Measurements from ENCODE around the gene ZNF784. TPM values are rescaled to one million over a fixed set of nuclear protein-coding genes. Genes with fewer than 3 reads are reported as not detected.

Gene ZNF784
- polyA plus RNA-seq, 2 of the 4 experiments (the other 2 are of a cell fraction) = 3.5 to 6.6 TPM

- no peak overlapping the region for H3K27ac ChIP-seq
- H3K4me2 ChIP-seq = no peak overlapping the region
- no peak for FAIRE-seq
- CTCF ChIA-PET = interaction anchor here (1.2 to 16.7 kb wide), 5 partner anchors 10 to 194 kb away, joined by 3 to 348 read pairs (median 13); partner anchors contain the start of gene ZNF784
- no peak for TF ChIP-seq NFE2L2 (conservative IDR thresholded peaks at IDR 0.05; ENCODE audit: low read length)
- TF ChIP-seq MAFK (IDR thresholded peaks at IDR 0.05; ENCODE audit: partially characterized antibody) = peak; percentile 32
- peaks cover 2% of the 10 kb centered on the region; the same call in 1 of the 3 replicates for H3K4me1 ChIP-seq
- H3K4me3 ChIP-seq = no peak overlapping the region
- no peak for ATAC-seq
- 80% methylated on average over 3 of the region's 3 CpGs for WGBS (ENCODE audit: missing lambda C conversion rate)
- H3K9me3 ChIP-seq = no peaks in the 10 kb centered on the region
- POLR2A ChIA-PET = interaction anchor here (1.3 kb wide), 1 partner anchor 12 kb away, joined by 4 read pairs; the partner anchor contains the start of gene ZNF784
- no peak for DNase-seq (ENCODE audit: low read depth in 1 of 2, low spot score in 1 of 2)
Measured at GRCh38 chr19:55611983-55612645, 12.3 kb downstream of the ZNF784 start.

- ChIA-PET CTCF (interaction anchor here (0.6 to 16.7 kb wide), 7 partner anchors 11 to 193 kb away, joined by 3 to 348 read pairs (median 12); partner anchors contain the start of gene ZNF784), POLR2A (interaction anchor here (0.6 to 1.3 kb wide), 3 partner anchors 12 to 467 kb away, joined by 3 to 4 read pairs (median 3); partner anchors contain the start of genes FIZ1 and ZNF784)
- no peak for DNase-seq (ENCODE audit: low read depth in 1 of 2, low spot score in 1 of 2)
- TF ChIP-seq SREBF2 (IDR thresholded peaks at IDR 0.05) (no peak), USF2 (IDR thresholded peaks at IDR 0.05) (no peak), MAX (IDR thresholded peaks at IDR 0.05) (no peak), CHD4 (IDR thresholded peaks at IDR 0.05; ENCODE audit: borderline replicate concordance) (no peak), POLR2A (IDR thresholded peaks at IDR 0.05; ENCODE audit: low read length) (no peak), HOXA7 (CRISPR knock-in tag; IDR thresholded peaks at IDR 0.05) (no peak), ZFP36 (IDR thresholded peaks at IDR 0.05; ENCODE audit: borderline replicate concordance, partially characterized antibody) (no peak), ZC3H11A (IDR thresholded peaks at IDR 0.05) (no peak)
- no peaks in the 10 kb centered on the region for H3K9me3 ChIP-seq
- H3K27ac ChIP-seq = no peak overlapping the region
- no peak overlapping the region for H3K4me3 ChIP-seq
- no peak overlapping the region for H3K4me2 ChIP-seq
- H3K4me1 ChIP-seq = peaks cover 8% of the 10 kb centered on the region
- 78% methylated on average over 15 of the region's 15 CpGs for WGBS (ENCODE audit: missing lambda C conversion rate)
- no peak for ATAC-seq
- no peak for FAIRE-seq
Measured at GRCh38 chr19:55611300-55611982, 12.9 kb downstream of the ZNF784 start.

GRCh38 chr19:55609326-55609725 is 15.0 kb downstream of the ZNF784 start:
- H3K4me3 ChIP-seq = no peak overlapping the region
- no peak for ATAC-seq
- no peak for TF ChIP-seq NR3C1 (IDR thresholded peaks at IDR 0.05)
- H3K9me3 ChIP-seq = no peaks in the 10 kb centered on the region
- no peak for DNase-seq (ENCODE audit: low read depth in 1 of 2, low spot score in 1 of 2)
- H3K27ac ChIP-seq = no peak overlapping the region
- H3K4me2 ChIP-seq = no peak overlapping the region
- 89% methylated on average over 5 of the region's 5 CpGs for WGBS (ENCODE audit: missing lambda C conversion rate)
- ChIA-PET CTCF (interaction anchor here (0.7 to 16.7 kb wide), 6 partner anchors 13 to 142 kb away, joined by 3 to 348 read pairs (median 30); partner anchors contain the start of gene ZNF784), POLR2A (interaction anchor here (1.1 kb wide), 1 partner anchor 15 kb away, joined by 3 read pairs; the partner anchor contains the start of gene ZNF784)
- no peak for FAIRE-seq
- H3K4me1 ChIP-seq = peaks cover 9% of the 10 kb centered on the region

GRCh38 chr19:55606817-55607216 is 17.5 kb downstream of the ZNF784 start:
- peak overlapping the region in 1 of 2 experiments; percentile 95; a peak in 4 of 6 replicates for H3K27ac ChIP-seq
- ChIA-PET POLR2A (interaction anchor here (0.9 to 3.2 kb wide), 8 partner anchors 10 to 267 kb away, joined by 3 to 33 read pairs (median 6); partner anchors contain the start of genes KMT5C, NAT14, ZNF579 and ZNF784), CTCF (interaction anchor here (0.6 to 16.7 kb wide), 46 partner anchors 8 to 543 kb away, joined by 3 to 348 read pairs (median 7); partner anchors contain the start of genes NAT14, ZNF579 and ZNF784)
- H3K4me2 ChIP-seq = peak overlapping the region; percentile 86
- ATAC-seq (no peak), FAIRE-seq (no peak), DNase-seq (ENCODE audit: low read depth in 1 of 2, low spot score in 1 of 2) (no peak)
- no peaks in the 10 kb centered on the region for H3K9me3 ChIP-seq
- peak overlapping the region; percentile 82 for H3K4me3 ChIP-seq
- peaks cover 14% of the 10 kb centered on the region for H3K4me1 ChIP-seq
- TF ChIP-seq CTCF (IDR thresholded peaks at IDR 0.05) = no peak
- TF ChIP-seq NPAS2 (CRISPR knock-in tag; IDR thresholded peaks at IDR 0.05; ENCODE audit: borderline replicate concordance) = no peak
- TF ChIP-seq FOSL2 (IDR thresholded peaks at IDR 0.05) = no peak
- no peak for TF ChIP-seq FOSL2 (CRISPR knock-in tag; IDR thresholded peaks at IDR 0.05)
- TF ChIP-seq JUNB (IDR thresholded peaks at IDR 0.05) = no peak
- no peak for TF ChIP-seq HMGXB4 (CRISPR knock-in tag; IDR thresholded peaks at IDR 0.05; ENCODE audit: borderline replicate concordance)
- TF ChIP-seq CBX8 (IDR thresholded peaks at IDR 0.05) = no peak
- TF ChIP-seq ZFP36 (IDR thresholded peaks at IDR 0.05; ENCODE audit: borderline replicate concordance, partially characterized antibody) = no peak
- TF ChIP-seq CBX2 (IDR thresholded peaks at IDR 0.05; ENCODE audit: borderline replicate concordance, low read depth) = no peak
- no peak for TF ChIP-seq E2F6 (IDR thresholded peaks at IDR 0.05; ENCODE audit: borderline replicate concordance, low read depth)
- TF ChIP-seq CEBPB (IDR thresholded peaks at IDR 0.05) = no peak
- 77% methylated on average over 9 of the region's 9 CpGs for WGBS (ENCODE audit: missing lambda C conversion rate)

All from A549 (cell line).